Measurements from ENCODE around the gene PHF21B.

PHF21B gene

DNA sequence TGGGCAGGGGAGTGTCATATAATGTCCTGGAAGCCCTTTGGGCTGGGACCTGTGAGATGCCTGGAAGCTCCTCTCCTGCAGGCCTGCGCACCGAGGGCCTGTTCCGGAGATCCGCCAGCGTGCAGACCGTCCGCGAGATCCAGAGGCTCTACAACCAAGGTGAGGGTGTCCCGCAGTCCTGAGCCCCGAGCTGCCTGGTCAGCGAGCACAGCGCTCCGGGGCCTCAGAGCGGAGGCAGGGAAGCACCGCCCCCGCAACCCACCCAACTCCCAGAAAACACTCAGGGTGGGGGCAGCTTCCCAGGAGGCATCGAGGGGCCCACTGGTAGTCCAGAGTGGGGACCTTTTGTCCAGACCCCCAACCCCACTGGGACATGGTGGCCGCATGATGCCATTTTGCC is 161.9 kb downstream of the PHF21B start:
- ChIA-PET POLR2A (interaction anchor here (0.6 kb wide), 1 partner anchor 160 kb away, joined by 3 read pairs; no protein-coding TSS in a partner anchor), CTCF (interaction anchor here (0.6 to 0.7 kb wide), 2 partner anchors 19 to 648 kb away, joined by 3 read pairs; no protein-coding TSS in a partner anchor)
- no peak overlapping the region for H3K27ac ChIP-seq (ENCODE audit: extremely low read depth, low read depth, low read length)
- H3K9me3 ChIP-seq (ENCODE audit: control insufficient read depth, insufficient read depth, low read depth, low read length) = no peaks in the 10 kb centered on the region
- H3K4me3 ChIP-seq (ENCODE audit: low read depth, low read length) = no peak overlapping the region
- H3K4me1 ChIP-seq (ENCODE audit: control insufficient read depth, insufficient read depth, low read length) = no peaks in the 10 kb centered on the region
- TF ChIP-seq ZNF48 (tag by site-specific recombination; IDR thresholded peaks at IDR 0.05) (no peak), ZSCAN23 (tag by site-specific recombination; IDR thresholded peaks at IDR 0.05) (no peak)
- H3K36me3 ChIP-seq (ENCODE audit: control insufficient read depth in 2 of 2, insufficient read depth in 1 of 2, low read length in 2 of 2) = peaks cover 0 to 8% of the 10 kb centered on the region in 2 experiments; a peak in 2 of 3 replicates

DNA sequence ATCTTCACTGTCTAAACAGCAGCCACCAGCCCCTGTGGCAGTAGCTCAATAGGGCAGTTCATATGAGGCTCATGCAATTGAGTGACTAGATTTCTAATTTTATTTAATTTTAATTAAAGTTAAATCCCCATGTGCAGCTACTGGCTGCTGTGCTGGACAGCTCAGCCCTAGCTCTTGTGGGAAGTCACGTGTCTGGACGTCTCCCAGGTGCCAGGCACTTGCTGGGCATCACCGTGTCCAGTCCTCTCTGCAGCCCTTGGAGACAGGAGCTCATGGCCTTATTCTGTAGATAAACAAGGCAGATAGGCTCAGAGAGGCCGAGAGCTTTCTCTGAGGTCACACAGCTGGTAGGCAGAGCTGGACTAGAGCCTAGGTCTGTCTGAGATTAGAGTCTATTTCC is 162.4 kb downstream of the PHF21B start:
- Histone ChIP-seq H3K4me1 (ENCODE audit: control insufficient read depth, insufficient read depth, low read length) (no peaks in the 10 kb centered on the region), H3K27ac (ENCODE audit: extremely low read depth, low read depth, low read length) (no peak overlapping the region), H3K36me3 (ENCODE audit: control insufficient read depth in 2 of 2, insufficient read depth in 1 of 2, low read length in 2 of 2) (peaks cover 0 to 8% of the 10 kb centered on the region in 2 experiments; a peak in 2 of 3 replicates), H3K9me3 (ENCODE audit: control insufficient read depth, insufficient read depth, low read depth, low read length) (no peaks in the 10 kb centered on the region), H3K4me3 (ENCODE audit: low read depth, low read length) (no peak overlapping the region)
- CTCF ChIA-PET = interaction anchor here (0.5 to 0.7 kb wide), 4 partner anchors 19 to 1731 kb away, joined by 3 read pairs; no protein-coding TSS in a partner anchor
- no peak for TF ChIP-seq ZNF629 (tag by site-specific recombination; IDR thresholded peaks at IDR 0.05)
- TF ChIP-seq ZNF707 (tag by site-specific recombination; IDR thresholded peaks at IDR 0.05) = no peak
- TF ChIP-seq, protein P1, sequence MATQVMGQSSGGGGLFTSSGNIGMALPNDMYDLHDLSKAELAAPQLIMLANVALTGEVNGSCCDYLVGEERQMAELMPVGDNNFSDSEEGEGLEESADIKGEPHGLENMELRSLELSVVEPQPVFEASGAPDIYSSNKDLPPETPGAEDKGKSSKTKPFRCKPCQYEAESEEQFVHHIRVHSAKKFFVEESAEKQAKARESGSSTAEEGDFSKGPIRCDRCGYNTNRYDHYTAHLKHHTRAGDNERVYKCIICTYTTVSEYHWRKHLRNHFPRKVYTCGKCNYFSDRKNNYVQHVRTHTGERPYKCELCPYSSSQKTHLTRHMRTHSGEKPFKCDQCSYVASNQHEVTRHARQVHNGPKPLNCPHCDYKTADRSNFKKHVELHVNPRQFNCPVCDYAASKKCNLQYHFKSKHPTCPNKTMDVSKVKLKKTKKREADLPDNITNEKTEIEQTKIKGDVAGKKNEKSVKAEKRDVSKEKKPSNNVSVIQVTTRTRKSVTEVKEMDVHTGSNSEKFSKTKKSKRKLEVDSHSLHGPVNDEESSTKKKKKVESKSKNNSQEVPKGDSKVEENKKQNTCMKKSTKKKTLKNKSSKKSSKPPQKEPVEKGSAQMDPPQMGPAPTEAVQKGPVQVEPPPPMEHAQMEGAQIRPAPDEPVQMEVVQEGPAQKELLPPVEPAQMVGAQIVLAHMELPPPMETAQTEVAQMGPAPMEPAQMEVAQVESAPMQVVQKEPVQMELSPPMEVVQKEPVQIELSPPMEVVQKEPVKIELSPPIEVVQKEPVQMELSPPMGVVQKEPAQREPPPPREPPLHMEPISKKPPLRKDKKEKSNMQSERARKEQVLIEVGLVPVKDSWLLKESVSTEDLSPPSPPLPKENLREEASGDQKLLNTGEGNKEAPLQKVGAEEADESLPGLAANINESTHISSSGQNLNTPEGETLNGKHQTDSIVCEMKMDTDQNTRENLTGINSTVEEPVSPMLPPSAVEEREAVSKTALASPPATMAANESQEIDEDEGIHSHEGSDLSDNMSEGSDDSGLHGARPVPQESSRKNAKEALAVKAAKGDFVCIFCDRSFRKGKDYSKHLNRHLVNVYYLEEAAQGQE (tag by site-specific recombination; IDR thresholded peaks at IDR 0.05) = 0 out of 2 replicates have a peak, but pooled peaks have one; percentile 17
- POLR2A ChIA-PET = no interaction called here

DNA sequence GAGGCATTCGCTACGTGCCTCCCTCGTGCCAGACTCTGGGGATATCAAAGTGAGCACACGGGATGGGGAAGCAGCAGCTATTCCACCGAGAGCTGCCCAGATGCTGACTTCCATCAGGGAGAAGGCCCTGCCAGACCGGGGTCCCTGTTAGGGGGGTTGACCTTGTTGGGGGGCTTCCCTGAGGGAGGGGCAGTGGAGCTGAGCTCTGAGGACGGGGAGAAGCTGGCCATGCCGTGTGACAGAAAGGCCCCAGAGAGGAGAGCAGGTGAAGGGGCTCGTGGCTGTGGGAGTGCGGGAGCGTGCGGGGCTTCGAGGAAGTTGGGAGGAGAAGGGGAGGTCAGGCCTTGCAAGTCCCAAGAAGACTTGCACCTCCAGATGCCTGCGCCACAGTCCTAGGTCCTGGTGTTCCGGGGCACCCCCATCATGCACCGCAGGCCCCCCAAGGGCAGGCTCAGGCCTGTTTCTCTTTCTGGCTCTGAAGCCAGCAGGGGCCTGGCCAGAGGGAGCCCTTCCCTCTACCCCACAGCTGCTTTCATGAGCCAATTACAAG is 163.0 kb downstream of the PHF21B start:
- CTCF ChIA-PET = interaction anchor here (0.5 to 0.7 kb wide), 3 partner anchors 32 to 1732 kb away, joined by 3 read pairs; no protein-coding TSS in a partner anchor
- H3K27ac ChIP-seq (ENCODE audit: extremely low read depth, low read depth, low read length) = no peak overlapping the region
- TF ChIP-seq ZSCAN16 (tag by site-specific recombination; IDR thresholded peaks at IDR 0.05) (no peak), HOXA7 (CRISPR knock-in tag; IDR thresholded peaks at IDR 0.05; ENCODE audit: borderline replicate concordance) (no peak), ZNF266 (tag by site-specific recombination; IDR thresholded peaks at IDR 0.05; ENCODE audit: low read depth) (no peak), ZNF350 (tag by site-specific recombination; IDR thresholded peaks at IDR 0.05) (no peak), ZNF529 (tag by site-specific recombination; IDR thresholded peaks at IDR 0.05; ENCODE audit: insufficient replicate concordance) (no peak), ZNF561 (tag by site-specific recombination; IDR thresholded peaks at IDR 0.05; ENCODE audit: borderline replicate concordance) (no peak), ZNF354C (tag by site-specific recombination; IDR thresholded peaks at IDR 0.05; ENCODE audit: borderline replicate concordance, low read depth) (no peak)

DNA sequence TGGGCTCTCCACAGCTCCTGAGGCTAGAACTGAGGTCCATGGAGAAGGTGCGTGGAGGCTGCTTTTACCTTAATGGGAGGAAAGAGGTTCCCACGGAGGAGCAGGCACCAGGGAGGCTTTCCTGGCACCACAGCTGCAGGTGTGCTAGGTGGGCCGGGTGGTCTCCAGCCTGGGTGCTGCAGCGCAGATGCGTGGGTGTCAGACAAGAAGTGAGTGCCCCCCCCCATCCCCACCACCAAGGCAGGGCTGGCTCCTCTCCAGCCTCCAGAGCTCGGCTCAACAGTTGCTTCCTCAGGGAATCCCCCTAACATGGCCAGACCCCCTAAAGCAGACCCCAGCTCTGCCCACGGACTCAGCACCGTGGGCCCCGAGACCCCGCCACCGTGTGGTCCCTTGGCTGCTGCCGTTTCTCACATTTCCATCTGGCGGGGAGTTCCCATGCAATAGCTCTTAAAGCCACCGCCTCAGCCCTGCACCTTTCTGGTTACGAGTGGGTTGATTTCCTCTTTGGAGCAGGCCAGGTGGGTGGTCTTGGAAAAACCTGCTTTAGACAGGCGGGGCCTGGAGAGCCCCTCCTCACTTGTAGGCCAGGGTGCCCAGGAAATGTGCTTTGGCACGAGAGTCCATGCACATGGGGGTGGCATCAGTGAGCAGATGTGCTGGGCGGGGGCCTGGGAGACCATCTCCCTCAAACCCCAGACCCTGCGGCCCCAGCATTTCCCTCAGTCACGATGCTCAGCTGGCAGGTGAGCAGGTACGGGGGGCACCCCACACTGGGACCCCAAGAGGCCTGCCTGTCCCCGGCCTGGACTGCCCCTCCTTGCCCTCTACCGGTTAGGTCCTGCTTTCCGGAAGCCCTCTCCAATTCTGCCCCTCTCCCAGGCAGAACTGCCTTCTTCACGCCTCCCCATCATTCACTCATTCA is 163.7 kb downstream of the PHF21B start:
- Histone ChIP-seq H3K27ac (ENCODE audit: extremely low read depth, low read depth, low read length) (no peak overlapping the region), H3K9me3 (ENCODE audit: control insufficient read depth, insufficient read depth, low read depth, low read length) (no peaks in the 10 kb centered on the region), H3K4me1 (ENCODE audit: control insufficient read depth, insufficient read depth, low read length) (no peaks in the 10 kb centered on the region), H3K36me3 (ENCODE audit: control insufficient read depth in 2 of 2, insufficient read depth in 1 of 2, low read length in 2 of 2) (peaks cover 0 to 8% of the 10 kb centered on the region in 2 experiments; a peak in 2 of 3 replicates), H3K4me3 (ENCODE audit: low read depth, low read length) (no peak overlapping the region)
- CTCF ChIA-PET = interaction anchor here (0.5 kb wide), 1 partner anchor 73 kb away, joined by 3 read pairs; no protein-coding TSS in a partner anchor
- POLR2A ChIA-PET = no interaction called here
- TF ChIP-seq ZNF830 (tag by site-specific recombination; IDR thresholded peaks at IDR 0.05; ENCODE audit: low read depth) (no peak), KLF8 (tag by site-specific recombination; IDR thresholded peaks at IDR 0.05) (no peak), ZSCAN30 (tag by site-specific recombination; IDR thresholded peaks at IDR 0.05) (no peak), ZNF112 (tag by site-specific recombination; IDR thresholded peaks at IDR 0.05) (no peak), ZNF16 (tag by site-specific recombination; IDR thresholded peaks at IDR 0.05; ENCODE audit: low read depth) (no peak), ZIC2 (tag by site-specific recombination; IDR thresholded peaks at IDR 0.05) (no peak), ZNF302 (tag by site-specific recombination; IDR thresholded peaks at IDR 0.05; ENCODE audit: low read depth) (no peak)
- TF ChIP-seq, protein P2, sequence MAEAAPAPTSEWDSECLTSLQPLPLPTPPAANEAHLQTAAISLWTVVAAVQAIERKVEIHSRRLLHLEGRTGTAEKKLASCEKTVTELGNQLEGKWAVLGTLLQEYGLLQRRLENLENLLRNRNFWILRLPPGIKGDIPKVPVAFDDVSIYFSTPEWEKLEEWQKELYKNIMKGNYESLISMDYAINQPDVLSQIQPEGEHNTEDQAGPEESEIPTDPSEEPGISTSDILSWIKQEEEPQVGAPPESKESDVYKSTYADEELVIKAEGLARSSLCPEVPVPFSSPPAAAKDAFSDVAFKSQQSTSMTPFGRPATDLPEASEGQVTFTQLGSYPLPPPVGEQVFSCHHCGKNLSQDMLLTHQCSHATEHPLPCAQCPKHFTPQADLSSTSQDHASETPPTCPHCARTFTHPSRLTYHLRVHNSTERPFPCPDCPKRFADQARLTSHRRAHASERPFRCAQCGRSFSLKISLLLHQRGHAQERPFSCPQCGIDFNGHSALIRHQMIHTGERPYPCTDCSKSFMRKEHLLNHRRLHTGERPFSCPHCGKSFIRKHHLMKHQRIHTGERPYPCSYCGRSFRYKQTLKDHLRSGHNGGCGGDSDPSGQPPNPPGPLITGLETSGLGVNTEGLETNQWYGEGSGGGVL (tag by site-specific recombination; IDR thresholded peaks at IDR 0.05) = no peak

More for the DNA sequence above, 163.0 kb downstream of the PHF21B start:
- Histone ChIP-seq H3K9me3 (ENCODE audit: control insufficient read depth, insufficient read depth, low read depth, low read length) (no peaks in the 10 kb centered on the region), H3K4me1 (ENCODE audit: control insufficient read depth, insufficient read depth, low read length) (no peaks in the 10 kb centered on the region), H3K4me3 (ENCODE audit: low read depth, low read length) (no peak overlapping the region), H3K36me3 (ENCODE audit: control insufficient read depth in 2 of 2, insufficient read depth in 1 of 2, low read length in 2 of 2) (peaks cover 0 to 8% of the 10 kb centered on the region in 2 experiments; a peak in 2 of 3 replicates)
- POLR2A ChIA-PET = no interaction called here

Data from HEK293 (cell line).